Measurements from ENCODE around the gene SOX13. TPM values are rescaled to one million over a fixed set of nuclear protein-coding genes. Genes with fewer than 3 reads are reported as not detected.

Gene SOX13
- total RNA-seq, 1 experiment from 2014 or later: 3.4 TPM

DNA sequence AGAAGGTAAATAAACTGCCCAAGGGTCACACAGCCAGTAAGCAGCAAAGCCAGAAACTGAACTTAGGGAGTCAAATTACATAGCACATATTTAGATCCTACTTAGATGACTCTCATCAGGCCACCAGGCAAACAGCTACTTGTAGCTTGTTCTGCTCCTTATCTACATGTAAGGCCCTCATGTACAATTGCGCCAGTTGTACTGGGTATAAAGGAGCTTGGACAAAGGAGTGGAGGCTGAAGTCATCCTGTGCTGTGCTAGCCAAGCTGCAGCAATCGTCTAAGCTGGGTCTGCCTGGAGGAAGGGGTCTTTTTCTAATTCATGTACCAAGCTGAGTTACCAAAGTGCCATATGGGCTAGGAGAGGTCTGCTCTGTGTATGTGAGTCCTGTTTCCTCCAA, 66.2 kb downstream of the SOX13 start:
- in situ Hi-C loops (cut with HindIII; ENCODE audit: low pct_unique_long_range_greater_than_20kb, low sequenced_read_pairs): loop anchor here (25.0 kb wide), 1 partner anchor 277 kb away; the partner anchor contains the start of gene SNRPE
- DNase-seq (ENCODE audit: low read depth): no peak

DNA sequence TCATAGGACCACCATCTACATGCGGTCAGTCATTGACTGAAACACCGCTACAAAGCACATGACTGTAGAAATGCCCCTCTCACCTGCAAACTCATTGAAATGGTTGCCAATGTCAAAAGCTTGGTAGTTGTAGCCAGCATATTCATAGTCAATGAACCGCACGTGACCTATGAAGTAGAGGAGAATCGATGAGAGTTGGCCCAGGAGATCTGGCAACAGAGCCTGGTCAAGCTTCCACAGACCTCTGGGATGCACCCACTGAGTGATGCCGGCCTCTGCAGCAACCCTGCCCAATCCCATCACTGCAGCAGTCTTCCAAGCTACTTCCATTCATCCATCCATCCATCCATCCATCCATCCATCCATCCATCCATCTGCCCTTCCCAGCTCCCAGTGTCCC, 67.0 kb downstream of the SOX13 start:
- in situ Hi-C loops (cut with HindIII; ENCODE audit: low pct_unique_long_range_greater_than_20kb, low sequenced_read_pairs): loop anchor here (25.0 kb wide), 1 partner anchor 278 kb away; the partner anchor contains the start of gene SNRPE
- no peak for DNase-seq (ENCODE audit: low read depth)

DNA sequence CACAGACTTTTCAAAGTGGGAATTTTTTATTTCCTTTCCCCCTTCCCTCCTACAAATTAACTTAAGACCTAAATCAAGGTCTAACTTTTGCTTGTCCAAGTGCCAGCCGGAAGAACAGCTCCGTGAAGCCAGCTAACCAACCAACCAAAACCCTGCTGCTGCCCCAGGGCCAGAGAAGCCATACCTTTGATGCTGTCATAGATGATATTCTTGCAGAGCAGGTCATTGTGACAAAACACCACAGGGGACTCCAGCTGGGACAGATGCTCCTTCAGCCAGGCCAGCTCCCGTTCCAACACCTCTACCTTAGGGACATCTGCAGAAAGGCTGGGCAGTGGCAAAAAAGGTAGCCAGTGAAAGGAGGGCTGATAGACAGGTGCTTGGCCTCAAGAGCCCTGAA, 68.2 kb downstream of the SOX13 start:
- DNase-seq (ENCODE audit: low read depth): no peak
- in situ Hi-C loops (cut with HindIII; ENCODE audit: low pct_unique_long_range_greater_than_20kb, low sequenced_read_pairs): loop anchor here (25.0 kb wide), 1 partner anchor 279 kb away; the partner anchor contains the start of gene SNRPE

GRCh38 chr1:204142032-204142974, 69.4 kb downstream of the SOX13 start:
- in situ Hi-C loops (cut with HindIII; ENCODE audit: low pct_unique_long_range_greater_than_20kb, low sequenced_read_pairs): loop anchor here (25.0 kb wide), 1 partner anchor 280 kb away; the partner anchor contains the start of gene SNRPE
- no peak for DNase-seq (ENCODE audit: low read depth)

DNA sequence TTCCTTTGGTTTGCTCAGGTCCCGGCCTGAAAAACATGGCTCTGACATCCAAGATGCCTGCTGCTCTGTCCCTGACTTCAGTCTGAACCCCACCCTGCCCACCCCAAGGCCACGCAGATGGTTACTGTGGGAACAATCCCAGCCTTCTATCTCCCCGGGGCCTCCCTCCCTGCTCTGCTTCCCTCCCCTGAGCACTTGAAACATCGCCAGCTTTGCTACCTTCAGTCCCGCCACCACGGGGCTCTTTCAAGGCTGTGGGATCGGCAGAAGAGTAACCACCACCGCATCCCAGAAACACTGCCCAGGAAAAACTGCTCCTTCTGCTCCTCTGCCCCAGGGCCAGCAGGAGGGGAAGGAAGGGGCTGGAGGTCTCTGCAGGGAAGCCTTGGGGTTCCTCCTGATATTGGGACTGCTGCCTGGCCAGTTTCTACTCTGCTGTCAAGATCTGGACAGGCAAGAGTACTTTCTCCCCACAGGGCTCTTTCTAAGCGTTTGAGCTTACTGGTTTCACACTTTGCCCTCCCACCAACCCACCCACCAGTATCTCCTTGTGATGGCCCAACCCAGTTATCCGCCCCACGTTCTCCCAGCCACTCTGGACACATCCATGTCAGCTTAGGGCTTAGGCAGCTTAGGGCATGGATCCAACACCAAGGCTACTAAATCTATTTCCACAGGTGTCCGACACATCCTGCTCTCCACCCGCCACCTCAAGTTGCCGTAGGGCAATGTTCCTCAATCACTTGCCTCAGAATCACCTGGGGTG, 70.5 kb downstream of the SOX13 start:
- in situ Hi-C loops (cut with HindIII; ENCODE audit: low pct_unique_long_range_greater_than_20kb, low sequenced_read_pairs): loop anchor here (25.0 kb wide), 1 partner anchor 281 kb away; the partner anchor contains the start of gene SNRPE
- no peak for DNase-seq (ENCODE audit: low read depth)

- no peak for DNase-seq (ENCODE audit: low read depth)
- in situ Hi-C loops (cut with HindIII; ENCODE audit: low pct_unique_long_range_greater_than_20kb, low sequenced_read_pairs): loop anchor here (25.0 kb wide), 1 partner anchor 283 kb away; the partner anchor contains the start of gene SNRPE
These were observed 72.2 kb downstream of the SOX13 start for GRCh38 chr1:204145033-204145504.

- in situ Hi-C loops (cut with HindIII; ENCODE audit: low pct_unique_long_range_greater_than_20kb, low sequenced_read_pairs): loop anchor here (25.0 kb wide), 1 partner anchor 284 kb away; the partner anchor contains the start of gene SNRPE
- no peak for DNase-seq (ENCODE audit: low read depth)
These were observed 73.4 kb downstream of the SOX13 start for GRCh38 chr1:204146309-204146708.

DNA sequence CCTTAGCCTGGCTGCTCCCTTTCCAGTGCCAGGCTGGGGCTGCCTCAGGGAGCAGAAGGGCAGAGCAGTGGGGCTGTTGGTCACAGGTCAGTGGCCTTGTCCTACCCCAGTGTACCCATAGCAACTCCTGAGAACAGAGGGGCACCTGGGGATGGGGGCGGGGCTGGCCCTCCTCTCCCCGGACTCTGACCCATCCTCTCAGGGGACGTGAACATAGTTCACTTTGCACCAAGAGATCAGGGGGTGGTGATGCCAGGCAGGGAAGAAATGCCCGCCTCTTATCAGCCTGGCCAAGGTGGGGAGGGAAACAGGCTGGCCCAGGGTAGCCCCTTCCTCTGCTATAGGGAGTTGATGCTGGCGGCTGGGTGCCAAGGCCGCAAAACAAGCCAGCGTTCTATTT, 74.0 kb downstream of the SOX13 start:
- in situ Hi-C loops (cut with HindIII; ENCODE audit: low pct_unique_long_range_greater_than_20kb, low sequenced_read_pairs): loop anchor here (25.0 kb wide), 1 partner anchor 285 kb away; the partner anchor contains the start of gene SNRPE
- no peak for DNase-seq (ENCODE audit: low read depth)

DNA sequence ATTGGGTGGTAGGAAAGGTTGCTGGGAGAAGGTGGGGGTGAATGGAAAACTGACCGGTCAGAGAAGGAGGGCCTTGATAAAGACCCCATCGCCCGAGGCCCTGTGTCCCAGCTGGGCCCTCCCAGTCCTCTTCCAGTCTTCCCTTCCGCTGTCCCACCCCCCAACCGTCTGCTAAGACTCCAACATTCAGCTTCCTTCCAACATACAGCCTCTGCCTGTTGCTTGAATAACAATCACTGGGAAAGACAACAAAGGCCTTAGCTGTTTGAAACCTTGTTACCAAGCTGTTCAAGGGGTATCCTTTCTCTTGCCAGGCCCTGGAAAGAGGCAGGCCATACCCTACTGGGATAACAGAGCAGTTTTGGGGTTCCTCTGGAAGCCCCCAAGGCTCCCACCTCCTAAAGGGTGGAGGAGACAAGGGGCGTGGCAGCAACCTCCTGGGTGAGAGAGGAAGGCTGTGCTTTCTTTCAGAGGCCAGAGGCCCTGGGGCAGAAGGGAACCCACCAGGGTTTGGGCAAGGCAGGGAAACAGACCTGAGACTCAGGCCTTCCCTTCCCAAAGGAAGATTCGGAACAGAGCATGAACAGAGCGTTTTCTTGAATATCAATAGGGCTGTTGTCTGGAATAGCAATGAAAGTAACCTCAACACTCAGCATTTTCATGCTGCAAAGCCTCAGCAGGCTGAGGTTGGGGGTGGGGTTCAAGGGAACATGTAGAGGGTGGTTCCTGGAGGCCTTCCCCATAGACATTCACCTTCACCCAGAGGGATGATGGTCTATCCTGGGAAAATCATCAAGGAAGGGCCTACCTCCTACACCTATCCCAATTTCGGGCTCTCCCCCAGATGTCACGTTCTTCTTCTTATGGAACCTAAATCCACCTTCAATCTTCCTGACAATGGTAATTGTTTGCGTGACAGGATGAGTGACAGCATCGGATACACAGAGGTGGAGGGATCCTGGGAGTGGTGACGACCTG, 74.8 kb downstream of the SOX13 start:
- no peak for DNase-seq (ENCODE audit: low read depth)
- in situ Hi-C loops (cut with HindIII; ENCODE audit: low pct_unique_long_range_greater_than_20kb, low sequenced_read_pairs): loop anchor here (25.0 kb wide), 1 partner anchor 285 kb away; the partner anchor contains the start of gene SNRPE

- DNase-seq (ENCODE audit: low read depth): no peak
- in situ Hi-C loops (cut with HindIII; ENCODE audit: low pct_unique_long_range_greater_than_20kb, low sequenced_read_pairs): loop anchor here (25.0 kb wide), 1 partner anchor 287 kb away; the partner anchor contains the start of gene SNRPE
These were observed 76.2 kb downstream of the SOX13 start for GRCh38 chr1:204149107-204149506.

- in situ Hi-C loops (cut with HindIII; ENCODE audit: low pct_unique_long_range_greater_than_20kb, low sequenced_read_pairs): loop anchor here (25.0 kb wide), 1 partner anchor 288 kb away; the partner anchor contains the start of gene SNRPE
- DNase-seq (ENCODE audit: low read depth): no peak
These were observed 77.0 kb downstream of the SOX13 start for GRCh38 chr1:204149635-204150565.

GRCh38 chr1:204150702-204151551, 78.0 kb downstream of the SOX13 start:
- DNase-seq (ENCODE audit: low read depth): no peak
- in situ Hi-C loops (cut with HindIII; ENCODE audit: low pct_unique_long_range_greater_than_20kb, low sequenced_read_pairs): no loop called here

DNA sequence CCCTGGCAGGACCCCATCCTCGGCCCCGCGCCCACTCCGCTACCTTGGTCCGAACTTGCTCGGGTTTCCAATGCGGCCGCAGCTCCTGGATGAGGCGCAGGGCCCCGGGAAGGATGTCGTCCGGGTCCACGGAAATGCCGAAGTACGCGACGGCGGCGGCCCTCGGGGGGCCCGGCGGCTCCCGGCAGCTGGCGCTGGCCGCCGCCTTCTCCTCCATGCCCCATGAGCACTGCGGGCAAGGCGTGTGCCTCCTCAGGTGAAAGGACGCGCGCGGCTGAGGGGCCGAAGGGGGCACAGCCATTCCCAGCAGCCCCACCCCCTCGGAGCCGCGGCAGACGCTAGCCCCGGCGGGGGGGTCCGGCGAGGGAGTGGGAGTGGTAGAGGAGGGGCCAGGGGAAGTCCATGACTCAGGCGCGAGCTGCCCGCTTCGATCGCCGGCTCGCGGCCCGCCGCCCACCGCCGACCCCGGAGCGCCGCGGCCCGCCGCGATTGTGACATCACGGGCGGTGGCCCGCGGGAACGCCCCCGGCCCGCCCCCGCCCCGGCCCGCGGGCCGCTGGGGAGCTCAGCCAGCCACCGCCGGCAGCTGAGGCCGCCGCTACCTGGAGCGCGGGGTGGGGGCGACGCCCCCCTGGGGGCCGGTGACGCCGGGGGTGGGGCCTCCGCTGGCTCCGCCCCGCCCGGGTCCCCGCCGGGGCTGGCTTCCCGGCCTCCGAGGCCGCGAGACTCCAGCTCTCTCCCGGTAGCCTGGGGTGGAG, 78.8 kb downstream of the SOX13 start, which contains the start of gene ETNK2:
ETNK2 (minus strand) TSS at position 493 of the 758 bp plus-strand sequence; CDS start at position 301, 192 bp downstream.
- DNase-seq (ENCODE audit: low read depth): peak; percentile 27
- in situ Hi-C loops (cut with HindIII; ENCODE audit: low pct_unique_long_range_greater_than_20kb, low sequenced_read_pairs): no loop called here

DNA sequence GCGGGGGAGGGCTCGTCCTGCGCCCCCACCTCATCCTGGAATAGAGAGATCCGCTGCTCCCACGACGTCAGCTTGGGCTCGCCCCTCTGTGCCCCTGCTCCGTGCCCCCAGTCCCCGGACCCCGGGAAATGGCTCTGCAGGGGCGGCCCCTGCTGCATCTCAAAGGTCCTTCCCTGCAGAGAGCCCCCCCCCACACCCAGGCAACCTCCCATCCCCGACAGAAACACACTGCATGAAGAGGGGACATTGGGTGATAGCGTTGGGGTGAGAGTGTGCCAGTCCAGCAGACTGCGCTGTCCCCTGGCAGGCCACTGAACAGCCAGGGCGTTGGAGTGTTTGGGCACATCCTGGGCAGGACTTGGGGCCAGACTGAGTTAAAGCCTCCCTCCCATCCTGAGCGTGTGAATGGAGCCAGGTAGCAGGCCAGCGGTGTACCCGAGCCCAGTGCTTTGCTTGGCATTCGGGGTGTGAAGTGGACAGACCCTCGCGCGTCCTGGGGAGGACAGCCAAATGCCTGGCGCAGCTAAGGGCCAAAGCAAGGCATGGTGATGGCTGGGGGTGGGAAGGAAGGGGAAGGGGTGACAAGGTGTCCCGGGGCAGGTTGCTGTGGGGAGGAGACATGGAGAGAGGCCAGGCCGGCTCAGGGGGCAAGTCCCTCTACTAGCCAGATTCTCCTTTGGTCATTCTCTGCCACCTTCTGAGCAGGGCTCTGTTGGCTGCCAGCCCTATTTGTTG, 79.6 kb downstream of the SOX13 start:
- in situ Hi-C loops (cut with HindIII; ENCODE audit: low pct_unique_long_range_greater_than_20kb, low sequenced_read_pairs): no loop called here
- no peak for DNase-seq (ENCODE audit: low read depth)

Measured in Caki2 (cell line).